ENCODE measurements around the gene P3R3URF.

- TF ChIP-seq YY1 (IDR thresholded peaks at IDR 0.05) (no peak), SP1 (IDR thresholded peaks at IDR 0.05) (no peak), TAF1 (conservative IDR thresholded peaks at IDR 0.05) (no peak), RAD21 (IDR thresholded peaks at IDR 0.05) (no peak), JUND (IDR thresholded peaks at IDR 0.05) (no peak), FOXA1 (IDR thresholded peaks at IDR 0.05) (no peak), RXRA (IDR thresholded peaks at IDR 0.05) (no peak), ATF3 (IDR thresholded peaks at IDR 0.05) (no peak), NR2F2 (IDR thresholded peaks at IDR 0.05) (no peak), GABPA (IDR thresholded peaks at IDR 0.05 in 1 of 2, conservative IDR thresholded peaks at IDR 0.05 in 1 of 2) (no peak), FOXA2 (IDR thresholded peaks at IDR 0.05) (no peak)
- TF ChIP-seq, protein P1, sequence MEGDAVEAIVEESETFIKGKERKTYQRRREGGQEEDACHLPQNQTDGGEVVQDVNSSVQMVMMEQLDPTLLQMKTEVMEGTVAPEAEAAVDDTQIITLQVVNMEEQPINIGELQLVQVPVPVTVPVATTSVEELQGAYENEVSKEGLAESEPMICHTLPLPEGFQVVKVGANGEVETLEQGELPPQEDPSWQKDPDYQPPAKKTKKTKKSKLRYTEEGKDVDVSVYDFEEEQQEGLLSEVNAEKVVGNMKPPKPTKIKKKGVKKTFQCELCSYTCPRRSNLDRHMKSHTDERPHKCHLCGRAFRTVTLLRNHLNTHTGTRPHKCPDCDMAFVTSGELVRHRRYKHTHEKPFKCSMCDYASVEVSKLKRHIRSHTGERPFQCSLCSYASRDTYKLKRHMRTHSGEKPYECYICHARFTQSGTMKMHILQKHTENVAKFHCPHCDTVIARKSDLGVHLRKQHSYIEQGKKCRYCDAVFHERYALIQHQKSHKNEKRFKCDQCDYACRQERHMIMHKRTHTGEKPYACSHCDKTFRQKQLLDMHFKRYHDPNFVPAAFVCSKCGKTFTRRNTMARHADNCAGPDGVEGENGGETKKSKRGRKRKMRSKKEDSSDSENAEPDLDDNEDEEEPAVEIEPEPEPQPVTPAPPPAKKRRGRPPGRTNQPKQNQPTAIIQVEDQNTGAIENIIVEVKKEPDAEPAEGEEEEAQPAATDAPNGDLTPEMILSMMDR (IDR thresholded peaks at IDR 0.05; ENCODE audit: low read depth, low read length, missing input control), result no peak
- TF ChIP-seq, protein P2, sequence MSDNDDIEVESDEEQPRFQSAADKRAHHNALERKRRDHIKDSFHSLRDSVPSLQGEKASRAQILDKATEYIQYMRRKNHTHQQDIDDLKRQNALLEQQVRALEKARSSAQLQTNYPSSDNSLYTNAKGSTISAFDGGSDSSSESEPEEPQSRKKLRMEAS (IDR thresholded peaks at IDR 0.05), result no peak
- TF ChIP-seq, protein P3, sequence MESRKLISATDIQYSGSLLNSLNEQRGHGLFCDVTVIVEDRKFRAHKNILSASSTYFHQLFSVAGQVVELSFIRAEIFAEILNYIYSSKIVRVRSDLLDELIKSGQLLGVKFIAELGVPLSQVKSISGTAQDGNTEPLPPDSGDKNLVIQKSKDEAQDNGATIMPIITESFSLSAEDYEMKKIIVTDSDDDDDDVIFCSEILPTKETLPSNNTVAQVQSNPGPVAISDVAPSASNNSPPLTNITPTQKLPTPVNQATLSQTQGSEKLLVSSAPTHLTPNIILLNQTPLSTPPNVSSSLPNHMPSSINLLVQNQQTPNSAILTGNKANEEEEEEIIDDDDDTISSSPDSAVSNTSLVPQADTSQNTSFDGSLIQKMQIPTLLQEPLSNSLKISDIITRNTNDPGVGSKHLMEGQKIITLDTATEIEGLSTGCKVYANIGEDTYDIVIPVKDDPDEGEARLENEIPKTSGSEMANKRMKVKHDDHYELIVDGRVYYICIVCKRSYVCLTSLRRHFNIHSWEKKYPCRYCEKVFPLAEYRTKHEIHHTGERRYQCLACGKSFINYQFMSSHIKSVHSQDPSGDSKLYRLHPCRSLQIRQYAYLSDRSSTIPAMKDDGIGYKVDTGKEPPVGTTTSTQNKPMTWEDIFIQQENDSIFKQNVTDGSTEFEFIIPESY (IDR thresholded peaks at IDR 0.05), result no peak
These were observed 12.2 kb upstream of the P3R3URF start for GRCh38 chr1:46188295-46189030.
